ENCODE results near the gene S100A6. TPM values are rescaled to one million over a fixed set of nuclear protein-coding genes. Genes with fewer than 3 reads are reported as not detected.
"Not testable (repeated sequence)": the region's sequence is repeated elsewhere in the genome, so short reads cannot be mapped to it uniquely, and the experiment has no call there.

The S100A6 gene
- total RNA-seq, 4 donors from 2014 or later = 315 to 566 (median 427) TPM

- peak; percentile 85 for DNase-seq (ENCODE audit: low spot score)
- ATAC-seq (ENCODE audit: low FRiP score) = peak; percentile 42
- peak in 2 of 3 donors; percentile 94 to 99 for TF ChIP-seq CTCF (IDR thresholded peaks at IDR 0.05)
Measured at GRCh38 chr1:153568367-153569099, 32.7 kb upstream of the S100A6 start.

- no peak for TF ChIP-seq CTCF (IDR thresholded peaks at IDR 0.05)
- peak; percentile 51 for ATAC-seq (ENCODE audit: low FRiP score)
- no peak for DNase-seq (ENCODE audit: low spot score)
Measured at GRCh38 chr1:153567621-153568366, 32.0 kb upstream of the S100A6 start.

GRCh38 chr1:153566414-153567371 lies 30.9 kb upstream of the S100A6 start:
- no peak for TF ChIP-seq CTCF (IDR thresholded peaks at IDR 0.05)
- ATAC-seq (ENCODE audit: low FRiP score) = peak; percentile 84
- peak; percentile 91 for DNase-seq (ENCODE audit: low spot score)

GRCh38 chr1:153565529-153566374 lies 30.0 kb upstream of the S100A6 start, which contains the start of gene S100A2:
TSS of gene S100A2 (minus strand) at chr1:153565844. CDS start at chr1:153563877, 1,967 bp downstream.
- ATAC-seq (ENCODE audit: low FRiP score) (peak; percentile 68), DNase-seq (ENCODE audit: low spot score) (peak; percentile 64)
- no peak for TF ChIP-seq CTCF (IDR thresholded peaks at IDR 0.05)

- no peak for TF ChIP-seq CTCF (IDR thresholded peaks at IDR 0.05)
- ATAC-seq (ENCODE audit: low FRiP score) = no peak
- no peak for DNase-seq (ENCODE audit: low spot score)
Measured at GRCh38 chr1:153563991-153564390, 28.2 kb upstream of the S100A6 start.

GRCh38 chr1:153563483-153563901 lies 27.7 kb upstream of the S100A6 start:
- ATAC-seq (ENCODE audit: low FRiP score) (no peak), DNase-seq (ENCODE audit: low spot score) (no peak)
- TF ChIP-seq CTCF (IDR thresholded peaks at IDR 0.05) = no peak

- not testable (repeated sequence) for DNase-seq (ENCODE audit: low spot score); ATAC-seq (ENCODE audit: low FRiP score)
Measured at GRCh38 chr1:153562021-153562420, 26.2 kb upstream of the S100A6 start.
